Adrenal gland (tissue), 12 donors: Measurements from ENCODE around the gene CEP85L. TPM values are rescaled to one million over a fixed set of nuclear protein-coding genes. Genes with fewer than 3 reads are reported as not detected.

Experiments
- DNase-seq, 7 donors: peaks; one replicate each; pipeline ENCODE4 v3.0.0-alpha.2; 2019 to 2020
- H3K27ac ChIP-seq, 5 donors: fragments of 200-600 bp; sonication (generic) in 4 of 5; 1 replicate in 3 of 5; 2 replicates in 2 of 5; pipeline versions ENCODE4 v1.5.1 to v1.8.0; 2016 to 2020; ENCODE audit warnings: mild to moderate bottlenecking in 1 of 5
- H3K27me3 ChIP-seq: fragments of 200-600 bp; 2 replicates; pipeline ENCODE4 v1.8.0; 2021
- H3K36me3 ChIP-seq, 2 donors: fragments of 200-600 bp; replicated peaks in 1 of 2; 1 replicate in 1 of 2; 2 replicates in 1 of 2; pipeline versions ENCODE4 v1.5.1 to v1.8.0; 2018 to 2022
- H3K4me1 ChIP-seq, 2 donors: fragments of 200-600 bp; replicated peaks in 1 of 2; 1 replicate in 1 of 2; 2 replicates in 1 of 2; pipeline versions ENCODE4 v1.5.1 to v1.8.0; 2018 to 2021
- H3K4me3 ChIP-seq, 4 donors: fragments of 200-600 bp; sonication (generic) in 3 of 4; one replicate each; pipeline ENCODE4 v1.5.1; 2016 to 2018
- H3K9me3 ChIP-seq, 3 donors: fragments of 200-600 bp; sonication (generic) in 1 of 3; replicated peaks in 1 of 3; 1 replicate in 2 of 3; 2 replicates in 1 of 3; pipeline versions ENCODE4 v1.5.1 to v1.8.0; 2016 to 2021
- POLR2A ChIP-seq, 2 donors: fragments of 450-650 bp; IDR thresholded peaks; one replicate each; pipeline ENCODE4 v1.6.1; 2017; ENCODE audit warnings: antibody characterized with exemption in 2 of 2, mild to moderate bottlenecking in 2 of 2, moderate library complexity in 1 of 2
- WGBS, 4 donors: extraction: QIAGEN DNeasy Blood & Tissue Kit in 2 of 4; methylation state at CpG; one replicate each; pipeline versions ENCODE4 v1.1.5 to v1.1.7; 2013 to 2017; 5-methylcytosine and 5-hydroxymethylcytosine counted together
- intact Hi-C, 2 donors: fragments of 100-400 bp; cut with DNase I; formaldehyde crosslinking; loops; one replicate each; pipeline versions ENCODE4 v1.14.1 to v1.15.0; 2022 to 2023
- polyA plus RNA-seq, 3 donors: library from polyadenylated mRNA; stranded (reverse); fragments of 200-250 nt in 2 of 3; fragments of 350-450 nt in 1 of 3; fragmentation: Illumina TruSeq in 1 of 3; extraction: RNeasy Lipid Tissue Mini Kit (QIAGEN cat#74804) in 1 of 3; gene quantifications; one replicate each; pipeline ENCODE4 v1.2.3, GENCODE V29; 2013 to 2014
- total RNA-seq, 9 donors: library from RNA; depleted of rRNA in 4 of 9; stranded (reverse); fragments of >200 nt in 4 of 9; fragments of 120-200 nt in 1 of 9; fragmentation: NEBNext Ultra II Directional in 1 of 9; extraction: Animal tissue kit (Norgen Biotek cat#: 25700) in 1 of 9; gene quantifications; one replicate each; pipeline versions ENCODE4 v1.1.0 to v1.2.4, GENCODE V29; 2013 to 2023
- TF ChIP-seq, protein P1 (sequence below), 6 experiments: fragments of 450-650 bp in 4 of 6; fragments of 200-600 bp in 2 of 6; sonication (generic) in 1 of 6; IDR thresholded peaks; 1 replicate in 5 of 6; 2 replicates in 1 of 6; pipeline versions ENCODE4 v1.5.1 to v1.8.0; 2016 to 2021; ENCODE audit warnings: antibody characterized with exemption in 6 of 6, mild to moderate bottlenecking in 2 of 6, moderate library complexity in 1 of 6
- donor health status: healthy with polysubstance abuse.
- donor health status: Bipolar disorder and iron deficiency.
- donor health status: DM: yes; HTN: yes; CAD: no.
- donor health status: DM: no; HTN: no; CAD: no.
- donor health status: DM: no; HTN: no; CAD: no.
- donor health status: DM: yes; HTN: yes; CAD: no.

Gene CEP85L
- total and polyA plus RNA-seq, 12 donors: 2.3 to 74.3 (median 23.3) TPM

DNA sequence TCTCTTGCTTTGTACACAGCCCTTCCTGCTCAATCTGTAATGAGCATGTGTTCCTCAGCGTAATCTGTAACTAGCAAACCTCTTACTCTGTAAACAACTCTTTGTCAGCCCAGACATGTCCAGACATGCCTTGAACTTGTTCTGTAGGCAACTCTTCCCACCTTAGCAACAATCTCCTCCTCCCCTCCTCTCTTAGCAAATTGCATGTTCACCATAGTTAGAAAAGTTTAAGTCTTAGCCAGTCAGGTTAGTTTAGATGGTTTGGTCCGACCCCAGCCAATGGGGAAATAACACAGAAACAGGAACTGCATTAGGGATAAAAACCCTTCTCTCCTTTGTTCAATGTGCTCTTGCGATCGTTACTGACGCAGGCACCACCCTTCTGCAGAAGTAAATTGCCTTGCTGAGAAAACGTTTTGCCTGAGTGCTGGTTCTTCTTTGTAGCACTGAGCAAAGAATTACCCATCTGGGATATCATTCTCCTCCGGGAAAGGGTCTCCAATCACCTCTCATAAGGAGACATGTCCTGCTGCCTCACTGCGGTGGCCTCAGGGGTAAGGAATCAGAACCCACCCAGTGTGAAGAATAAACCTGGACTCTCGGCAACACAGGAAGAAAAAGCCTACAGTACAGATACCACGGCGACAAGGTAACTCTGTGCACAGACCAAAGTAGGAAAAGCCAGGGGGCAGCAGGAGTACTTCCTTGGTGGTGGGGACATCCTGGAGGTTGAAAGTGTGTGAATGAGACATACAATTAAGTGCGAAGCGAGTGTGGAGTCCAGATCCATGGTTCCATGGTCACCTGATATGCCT lies 77.1 kb downstream of the CEP85L start:
- intact Hi-C loops: loop anchor here in 1 of 2 donors (10.0 kb wide), 1 partner anchor 289 kb away; no protein-coding TSS in a partner anchor
- Histone ChIP-seq H3K4me3 (no peak overlapping the region), H3K27ac (no peak overlapping the region), H3K4me1 (no peaks in the 10 kb centered on the region), H3K36me3 (no peaks in the 10 kb centered on the region), H3K27me3 (no peaks in the 10 kb centered on the region), H3K9me3 (peaks cover 0 to 17% (median 0%) of the 10 kb centered on the region in 3 donors)
- TF ChIP-seq, protein P1, sequence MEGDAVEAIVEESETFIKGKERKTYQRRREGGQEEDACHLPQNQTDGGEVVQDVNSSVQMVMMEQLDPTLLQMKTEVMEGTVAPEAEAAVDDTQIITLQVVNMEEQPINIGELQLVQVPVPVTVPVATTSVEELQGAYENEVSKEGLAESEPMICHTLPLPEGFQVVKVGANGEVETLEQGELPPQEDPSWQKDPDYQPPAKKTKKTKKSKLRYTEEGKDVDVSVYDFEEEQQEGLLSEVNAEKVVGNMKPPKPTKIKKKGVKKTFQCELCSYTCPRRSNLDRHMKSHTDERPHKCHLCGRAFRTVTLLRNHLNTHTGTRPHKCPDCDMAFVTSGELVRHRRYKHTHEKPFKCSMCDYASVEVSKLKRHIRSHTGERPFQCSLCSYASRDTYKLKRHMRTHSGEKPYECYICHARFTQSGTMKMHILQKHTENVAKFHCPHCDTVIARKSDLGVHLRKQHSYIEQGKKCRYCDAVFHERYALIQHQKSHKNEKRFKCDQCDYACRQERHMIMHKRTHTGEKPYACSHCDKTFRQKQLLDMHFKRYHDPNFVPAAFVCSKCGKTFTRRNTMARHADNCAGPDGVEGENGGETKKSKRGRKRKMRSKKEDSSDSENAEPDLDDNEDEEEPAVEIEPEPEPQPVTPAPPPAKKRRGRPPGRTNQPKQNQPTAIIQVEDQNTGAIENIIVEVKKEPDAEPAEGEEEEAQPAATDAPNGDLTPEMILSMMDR (IDR thresholded peaks at IDR 0.05): no peak
- TF ChIP-seq POLR2A (IDR thresholded peaks at IDR 0.05): no peak
- no peak for DNase-seq
- WGBS, 4 donors: 95 to 97% (median 97%) methylated on average over 13 of the region's 13 CpGs

DNA sequence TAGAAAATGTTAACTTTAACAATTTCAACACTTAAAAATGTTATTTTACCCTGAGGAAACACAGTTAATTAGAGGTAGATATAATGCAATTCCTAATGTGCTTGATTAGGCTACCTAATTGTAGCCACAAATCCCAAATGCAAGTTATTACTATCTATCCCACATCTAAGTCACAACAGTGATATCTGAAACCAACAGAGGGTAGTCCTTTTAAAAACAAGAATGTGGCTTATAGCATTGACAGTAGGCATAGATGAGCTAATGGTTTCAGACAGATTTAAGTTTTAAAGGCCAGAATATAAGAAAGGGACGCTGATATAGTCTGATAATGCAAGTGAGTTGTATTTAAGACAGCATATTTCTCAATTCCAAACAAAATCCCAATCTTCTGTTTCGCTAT lies 80.3 kb downstream of the CEP85L start:
- TF ChIP-seq POLR2A (IDR thresholded peaks at IDR 0.05): no peak
- TF ChIP-seq, protein P1 (IDR thresholded peaks at IDR 0.05): no peak
- Histone ChIP-seq H3K4me3 (no peak overlapping the region), H3K9me3 (peaks cover 0 to 11% (median 0%) of the 10 kb centered on the region in 3 donors), H3K4me1 (peaks cover 0 to 3% of the 10 kb centered on the region in 2 donors), H3K27ac (no peak overlapping the region), H3K36me3 (no peaks in the 10 kb centered on the region), H3K27me3 (no peaks in the 10 kb centered on the region)
- intact Hi-C loops: loop anchor here in 1 of 2 donors (10.0 kb wide), 1 partner anchor 286 kb away; no protein-coding TSS in a partner anchor
- no peak for DNase-seq
- 92 to 98% (median 96%) methylated on average over 2 of the region's 2 CpGs for WGBS, 4 donors

DNA sequence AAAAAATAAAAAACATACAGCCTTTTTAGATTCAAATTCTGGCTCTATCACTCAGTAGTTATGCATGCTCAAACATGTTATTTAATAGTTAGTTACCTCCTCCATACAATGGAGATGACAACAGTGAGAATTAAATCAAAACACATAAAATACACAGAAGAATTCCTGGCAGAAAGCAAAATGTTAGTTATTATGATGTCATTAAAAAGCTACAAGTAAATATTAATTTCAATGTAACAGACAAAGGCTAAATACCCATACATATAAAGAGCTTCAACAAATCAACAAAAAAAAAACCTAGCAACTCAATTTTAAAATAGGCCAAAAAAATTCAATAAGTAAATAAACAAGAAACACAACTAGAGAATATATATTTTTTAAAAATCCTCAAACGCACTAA lies 81.9 kb downstream of the CEP85L start:
- H3K27ac ChIP-seq: no peak overlapping the region
- no peaks in the 10 kb centered on the region for H3K36me3 ChIP-seq
- H3K4me1 ChIP-seq: peaks cover 0 to 3% of the 10 kb centered on the region in 2 donors
- DNase-seq: no peak
- H3K9me3 ChIP-seq: peaks cover 0 to 7% (median 0%) of the 10 kb centered on the region in 3 donors
- H3K27me3 ChIP-seq: no peaks in the 10 kb centered on the region
- intact Hi-C loops: no loop called here
- TF ChIP-seq, protein P1 (IDR thresholded peaks at IDR 0.05): no peak
- no peak for TF ChIP-seq POLR2A (IDR thresholded peaks at IDR 0.05)
- 94 to 100% (median 97%) methylated on average over 1 of the region's 1 CpG for WGBS, 4 donors
- H3K4me3 ChIP-seq: no peak overlapping the region

DNA sequence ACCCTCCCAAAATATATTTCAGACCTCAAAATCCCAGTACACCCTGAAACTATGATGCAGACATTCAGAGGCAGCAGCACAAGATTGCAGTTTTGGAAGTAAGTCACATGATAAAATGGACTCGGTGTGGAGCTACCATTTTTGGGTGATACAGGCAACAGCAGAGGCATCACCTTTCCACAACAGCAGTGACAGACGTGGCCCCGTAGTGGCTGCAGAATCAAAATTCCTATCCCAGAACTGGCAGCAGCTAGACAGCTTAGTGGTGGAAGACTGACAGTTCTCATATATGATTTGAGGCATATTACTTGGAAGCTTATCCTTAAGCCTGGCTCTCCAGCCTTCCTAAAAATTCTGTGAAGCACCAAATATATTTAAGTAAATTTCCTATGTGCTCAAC lies 83.4 kb downstream of the CEP85L start:
- Histone ChIP-seq H3K4me1 (peaks cover 0 to 3% of the 10 kb centered on the region in 2 donors), H3K27me3 (no peaks in the 10 kb centered on the region), H3K36me3 (no peaks in the 10 kb centered on the region), H3K4me3 (no peak overlapping the region), H3K27ac (no peak overlapping the region), H3K9me3 (no peaks in the 10 kb centered on the region)
- intact Hi-C loops: no loop called here
- DNase-seq: no peak
- TF ChIP-seq, protein P1 (IDR thresholded peaks at IDR 0.05): no peak
- no peak for TF ChIP-seq POLR2A (IDR thresholded peaks at IDR 0.05)
- WGBS, 4 donors: 88 to 96% (median 93%) methylated on average over 3 of the region's 3 CpGs
